Osteoblast (primary cell): Measurements from ENCODE around the gene SS18L1. TPM values are rescaled to one million over a fixed set of nuclear protein-coding genes. Genes with fewer than 3 reads are reported as not detected.

Source experiments
- DNase-seq: peaks from one replicate; pipeline ENCODE4 v3.0.0; 2011; ENCODE audit warnings: low spot score, mixed read lengths; ENCODE audit not compliant: insufficient read length; ENCODE audit errors: missing footprints
- H2AFZ ChIP-seq: 2 replicates; pipeline ENCODE4 v1.6.0; 2011; ENCODE audit warnings: mild to moderate bottlenecking, low read length
- H3K27ac ChIP-seq: 2 replicates; pipeline ENCODE4 v1.5.1; 2011; ENCODE audit warnings: mild to moderate bottlenecking, low read depth, low read length, moderate library complexity
- H3K27me3 ChIP-seq: 2 replicates; pipeline ENCODE4 v1.6.0; 2012; ENCODE audit warnings: mild to moderate bottlenecking, control low read depth, inconsistent platforms, low read length, moderate library complexity; ENCODE audit not compliant: insufficient read depth
- H3K36me3 ChIP-seq: 2 replicates; pipeline ENCODE4 v1.5.1; 2011; ENCODE audit warnings: mild to moderate bottlenecking, low read length, control low read depth, moderate library complexity; ENCODE audit not compliant: insufficient read depth
- H3K4me1 ChIP-seq: 2 replicates; pipeline ENCODE4 v1.5.1; 2011; ENCODE audit warnings: mild to moderate bottlenecking, low read length, control low read depth, moderate library complexity; ENCODE audit not compliant: insufficient read depth
- H3K4me2 ChIP-seq: 2 replicates; pipeline ENCODE4 v1.6.0; 2011; ENCODE audit warnings: mild to moderate bottlenecking, low read length; ENCODE audit not compliant: insufficient read depth
- H3K4me3 ChIP-seq: fragments of 200-600 bp; sonication (generic); 3 replicates; pipeline ENCODE4 v1.5.1; 2012; ENCODE audit warnings: mild to moderate bottlenecking, low read length, inconsistent platforms; ENCODE audit not compliant: insufficient read depth
- H3K79me2 ChIP-seq: 2 replicates; pipeline ENCODE4 v1.6.0; 2012; ENCODE audit warnings: mild to moderate bottlenecking, low read length, control low read depth, inconsistent platforms; ENCODE audit not compliant: insufficient read depth
- H3K9me3 ChIP-seq: 2 replicates; pipeline ENCODE4 v1.5.1; 2011; ENCODE audit warnings: low read depth, low read length, control low read depth
- H4K20me1 ChIP-seq: 2 replicates; pipeline ENCODE4 v1.6.0; 2012; ENCODE audit warnings: mild to moderate bottlenecking, low read length, control low read depth; ENCODE audit not compliant: insufficient read depth
- total RNA-seq: library from RNA; depleted of rRNA; stranded (reverse); fragments of >200 nt; gene quantifications from 2 replicates; pipeline ENCODE4 v1.2.3, GENCODE V29; 2012
- TF ChIP-seq, protein P1 (sequence below): IDR thresholded peaks from 2 replicates; pipeline ENCODE4 v1.5.1; 2011; ENCODE audit warnings: mild to moderate bottlenecking, low read depth, low read length, moderate library complexity; ENCODE audit errors: extremely low read depth

Gene SS18L1
- total RNA-seq, 1 donor = 12.7 TPM

DNA sequence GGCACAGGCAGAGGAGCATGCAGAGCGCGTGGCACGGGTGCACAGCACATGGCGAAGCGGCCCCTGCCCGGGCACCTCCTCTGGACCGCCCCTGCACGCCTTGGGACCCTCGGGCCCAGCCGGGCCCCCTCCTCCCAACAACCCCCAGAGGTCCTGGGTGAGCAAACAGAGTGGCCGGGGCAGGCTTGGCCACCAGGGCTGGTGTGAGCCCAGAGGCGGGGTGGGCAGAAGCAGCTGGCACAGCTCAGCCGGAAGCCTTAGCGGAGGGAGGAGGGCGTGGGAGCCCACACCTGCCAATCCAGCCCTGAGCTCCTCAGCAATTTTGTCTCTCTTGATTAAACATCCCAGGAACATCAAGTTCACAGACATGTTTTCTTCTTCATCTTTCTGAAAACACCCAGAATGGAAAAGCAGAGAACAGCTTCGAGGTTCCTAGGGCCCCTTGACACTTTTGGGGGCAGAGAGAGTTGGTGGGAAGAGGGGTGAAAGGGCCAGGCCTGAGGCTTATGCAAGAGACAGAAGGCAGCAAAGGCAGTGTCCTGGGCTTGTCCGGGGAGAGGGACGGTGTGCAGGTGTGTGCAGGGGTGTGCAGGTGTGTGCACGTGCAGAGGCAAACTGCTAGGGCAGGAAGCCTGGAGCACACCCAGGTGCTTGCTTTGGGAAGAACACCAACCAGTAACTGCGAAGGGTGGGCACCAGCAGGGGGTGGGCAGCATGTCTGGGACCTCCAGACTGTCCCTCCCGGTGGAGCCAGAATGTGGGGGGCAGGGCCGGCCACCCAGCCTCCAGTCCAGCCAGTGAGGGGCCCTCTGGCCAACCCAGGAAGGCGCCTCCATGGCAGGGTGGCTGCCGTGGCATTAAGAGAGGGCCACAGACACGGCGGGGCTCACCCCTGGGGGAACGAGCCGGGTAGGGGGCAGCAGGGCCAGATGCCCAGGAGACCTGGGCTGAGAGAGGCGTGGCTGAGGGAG is 71.7 kb downstream of the SS18L1 start:
- Histone ChIP-seq H3K4me3 (no peak overlapping the region), H3K9me3 (no peaks in the 10 kb centered on the region), H3K4me2 (no peak overlapping the region), H3K36me3 (no peaks in the 10 kb centered on the region), H4K20me1 (no peaks in the 10 kb centered on the region), H3K79me2 (no peaks in the 10 kb centered on the region), H3K27ac (no peak overlapping the region), H3K4me1 (no peaks in the 10 kb centered on the region), H2AFZ (no peak overlapping the region), H3K27me3 (peaks cover 35% of the 10 kb centered on the region)
- TF ChIP-seq, protein P1, sequence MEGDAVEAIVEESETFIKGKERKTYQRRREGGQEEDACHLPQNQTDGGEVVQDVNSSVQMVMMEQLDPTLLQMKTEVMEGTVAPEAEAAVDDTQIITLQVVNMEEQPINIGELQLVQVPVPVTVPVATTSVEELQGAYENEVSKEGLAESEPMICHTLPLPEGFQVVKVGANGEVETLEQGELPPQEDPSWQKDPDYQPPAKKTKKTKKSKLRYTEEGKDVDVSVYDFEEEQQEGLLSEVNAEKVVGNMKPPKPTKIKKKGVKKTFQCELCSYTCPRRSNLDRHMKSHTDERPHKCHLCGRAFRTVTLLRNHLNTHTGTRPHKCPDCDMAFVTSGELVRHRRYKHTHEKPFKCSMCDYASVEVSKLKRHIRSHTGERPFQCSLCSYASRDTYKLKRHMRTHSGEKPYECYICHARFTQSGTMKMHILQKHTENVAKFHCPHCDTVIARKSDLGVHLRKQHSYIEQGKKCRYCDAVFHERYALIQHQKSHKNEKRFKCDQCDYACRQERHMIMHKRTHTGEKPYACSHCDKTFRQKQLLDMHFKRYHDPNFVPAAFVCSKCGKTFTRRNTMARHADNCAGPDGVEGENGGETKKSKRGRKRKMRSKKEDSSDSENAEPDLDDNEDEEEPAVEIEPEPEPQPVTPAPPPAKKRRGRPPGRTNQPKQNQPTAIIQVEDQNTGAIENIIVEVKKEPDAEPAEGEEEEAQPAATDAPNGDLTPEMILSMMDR = no peak
- peak; percentile 76 for DNase-seq

DNA sequence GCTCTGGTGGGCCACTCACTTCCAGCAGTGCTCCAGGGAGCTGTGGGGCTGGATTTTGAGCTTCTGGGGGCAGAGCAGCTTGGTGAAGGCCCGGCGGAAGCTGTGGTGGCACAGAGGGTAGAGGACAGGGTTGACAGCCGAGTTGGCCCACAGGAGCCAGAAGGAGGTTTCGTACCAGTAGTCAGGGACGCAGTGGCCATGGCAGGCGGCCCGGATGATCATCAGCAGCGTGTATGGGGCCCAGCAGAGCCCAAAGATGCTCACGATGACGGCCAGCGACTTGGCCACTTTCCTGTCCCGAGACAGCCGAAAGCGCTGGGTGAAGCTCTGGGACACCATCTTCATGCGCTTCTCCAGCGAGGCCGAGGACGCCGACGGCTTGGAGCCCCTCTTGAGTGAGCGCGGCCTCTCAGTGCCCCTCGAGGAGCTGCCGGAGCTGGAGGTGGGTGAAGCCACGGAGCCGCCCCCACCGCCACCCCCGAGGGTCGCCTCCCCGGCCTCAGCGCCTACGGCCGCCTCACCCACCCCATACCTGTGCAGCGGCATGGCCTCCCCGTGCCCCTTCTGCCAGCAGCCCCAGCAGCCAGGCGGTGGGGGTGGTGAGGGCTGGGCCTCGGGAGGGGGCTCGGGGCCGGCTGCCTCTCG is 72.5 kb downstream of the SS18L1 start:
- H3K27ac ChIP-seq = no peak overlapping the region
- TF ChIP-seq, protein P1 = no peak
- peak; percentile 82 for DNase-seq
- no peaks in the 10 kb centered on the region for H3K4me1 ChIP-seq
- H3K36me3 ChIP-seq = no peaks in the 10 kb centered on the region
- H4K20me1 ChIP-seq = peaks cover 5% of the 10 kb centered on the region
- no peak overlapping the region for H2AFZ ChIP-seq
- H3K9me3 ChIP-seq = no peaks in the 10 kb centered on the region
- H3K79me2 ChIP-seq = no peaks in the 10 kb centered on the region
- H3K4me3 ChIP-seq = no peak overlapping the region
- no peak overlapping the region for H3K4me2 ChIP-seq
- H3K27me3 ChIP-seq = peaks cover 42% of the 10 kb centered on the region

DNA sequence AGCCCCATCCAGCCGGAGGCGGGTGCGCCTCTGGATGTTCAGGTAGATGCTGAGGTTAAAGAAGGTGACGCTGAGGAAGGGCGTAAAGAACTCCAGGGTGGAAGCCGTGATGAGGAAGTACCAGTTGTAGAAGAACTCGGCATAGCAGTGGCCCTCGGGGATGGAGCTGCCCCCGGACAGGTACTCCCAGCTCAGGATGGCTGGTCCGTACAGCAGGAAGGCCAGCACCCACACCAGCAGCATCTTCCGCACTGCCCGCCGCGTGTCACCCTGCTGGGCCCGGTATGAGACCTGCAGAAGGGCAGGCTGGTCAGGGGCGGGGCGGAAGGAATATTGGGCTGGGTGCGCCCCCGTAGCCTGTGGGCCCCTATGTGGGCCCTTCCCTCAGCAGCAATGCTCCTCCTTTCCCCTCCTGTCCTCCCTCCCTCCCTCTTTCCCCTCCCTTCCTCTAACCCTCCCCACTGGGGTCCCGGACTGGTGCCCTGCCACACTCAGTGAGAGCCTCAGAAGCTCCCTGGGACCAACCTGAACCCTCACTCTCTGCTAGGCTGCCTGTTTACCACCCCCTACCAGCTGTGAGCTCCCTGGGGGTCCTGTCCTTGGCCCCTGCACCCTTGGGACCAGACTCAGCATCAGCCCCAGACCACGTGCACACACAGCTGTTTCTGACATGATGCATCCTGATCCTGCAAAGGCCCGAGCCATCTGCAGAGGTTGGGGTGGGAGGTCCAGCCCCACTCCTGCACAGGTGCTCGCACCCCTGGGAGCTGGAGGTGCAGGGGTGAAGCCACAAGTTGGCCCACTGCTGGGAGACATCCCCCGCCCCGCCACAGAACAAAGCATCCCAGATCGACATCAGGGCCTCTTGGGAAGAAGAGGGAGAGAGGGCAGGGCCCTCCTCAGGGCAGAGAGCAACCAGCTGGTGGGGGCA is 73.3 kb downstream of the SS18L1 start:
- no peaks in the 10 kb centered on the region for H3K4me1 ChIP-seq
- no peak overlapping the region for H3K4me2 ChIP-seq
- no peak overlapping the region for H3K4me3 ChIP-seq
- H4K20me1 ChIP-seq = peaks cover 5% of the 10 kb centered on the region
- H3K79me2 ChIP-seq = no peaks in the 10 kb centered on the region
- H3K27me3 ChIP-seq = peaks cover 46% of the 10 kb centered on the region
- H3K36me3 ChIP-seq = no peaks in the 10 kb centered on the region
- H2AFZ ChIP-seq = no peak overlapping the region
- no peaks in the 10 kb centered on the region for H3K9me3 ChIP-seq
- H3K27ac ChIP-seq = no peak overlapping the region
- TF ChIP-seq, protein P1 = no peak
- DNase-seq = peak; percentile 85
